T-cell (primary cell): ENCODE results near the gene DOCK6. TPM values are rescaled to one million over a fixed set of nuclear protein-coding genes. Genes with fewer than 3 reads are reported as not detected.
A peak's percentile ranks its signal among the peaks of the same experiment; 100 is the strongest.

Experiments
- ATAC-seq, 4 experiments: fragments of 200-7000 bp in 3 of 4; fragments of 150-1000 bp in 1 of 4; cut with Tn5 transposase; replicated peaks in 1 of 4; 1 replicate in 3 of 4; 2 replicates in 1 of 4; pipeline ENCODE4 v1.10.0; 2021; ENCODE audit warnings: moderate library complexity in 3 of 4, mild to moderate bottlenecking in 2 of 4, moderate number of reproducible peaks in 1 of 4
- CTCF ChIA-PET, 2 donors: fragments of 300-600 bp; sonication (Branson Sonifier 250); formaldehyde crosslinking; loops; one replicate each; lab custom pipeline; 2022; ENCODE audit warnings: antibody characterized with exemption in 2 of 2; lab: Charles Lee
- POLR2A ChIA-PET, 2 donors: fragments of 300-600 bp; sonication (Branson Sonifier 250); formaldehyde crosslinking; loops; one replicate each; lab custom pipeline; 2022; ENCODE audit warnings: antibody characterized with exemption in 2 of 2; lab: Charles Lee
- DNase-seq, 35 experiments: peaks; one replicate each; pipeline versions ENCODE4 v3.0.0 to v3.0.0-alpha.2; 2013 to 2023
- H3K27ac ChIP-seq: one replicate; pipeline ENCODE4 v1.5.1; 2013; ENCODE audit warnings: low read length
- H3K27me3 ChIP-seq, 2 experiments: replicated peaks in 1 of 2; 1 replicate in 1 of 2; 2 replicates in 1 of 2; pipeline versions ENCODE4 v1.6.1 to v1.7.0; 2013; ENCODE audit warnings: low read length in 1 of 2, mixed read lengths in 1 of 2; ENCODE audit not compliant: control insufficient read depth in 2 of 2, insufficient read depth in 2 of 2; ENCODE audit errors: extremely low read depth in 1 of 2
- H3K36me3 ChIP-seq, 2 donors: 1 replicate in 1 of 2; 2 replicates in 1 of 2; pipeline versions ENCODE4 v1.6.1 to v1.7.0; 2013; ENCODE audit warnings: low read length in 1 of 2; ENCODE audit not compliant: control insufficient read depth in 2 of 2, insufficient read depth in 1 of 2; ENCODE audit errors: extremely low read depth in 1 of 2
- H3K4me1 ChIP-seq, 2 experiments: 1 replicate in 1 of 2; 2 replicates in 1 of 2; pipeline versions ENCODE4 v1.6.1 to v1.7.0; 2013; ENCODE audit warnings: low read length in 2 of 2, mixed read lengths in 1 of 2; ENCODE audit not compliant: insufficient read depth in 2 of 2, control insufficient read depth in 1 of 2; ENCODE audit errors: extremely low read depth in 1 of 2
- H3K4me3 ChIP-seq, 2 donors: 1 replicate in 1 of 2; 2 replicates in 1 of 2; pipeline versions ENCODE4 v1.5.1 to v1.7.0; 2013; ENCODE audit warnings: mild to moderate bottlenecking in 2 of 2, low read length in 1 of 2, moderate library complexity in 1 of 2; ENCODE audit not compliant: control insufficient read depth in 1 of 2; ENCODE audit errors: extremely low read depth in 1 of 2
- H3K9me3 ChIP-seq: 2 replicates; pipeline ENCODE4 v1.7.0; 2013
- H3K27ac Mint-ChIP-seq, 2 donors: one replicate each; pipeline ENCODE4 v1.8.0; 2020 to 2021; ENCODE audit warnings: mild to moderate bottlenecking in 2 of 2, mixed read lengths in 2 of 2
- H3K27me3 Mint-ChIP-seq, 2 donors: one replicate each; pipeline ENCODE4 v1.8.0; 2021 to 2022; ENCODE audit warnings: mixed read lengths in 2 of 2
- H3K36me3 Mint-ChIP-seq: one replicate; pipeline ENCODE4 v1.8.0; 2021; ENCODE audit warnings: mixed read lengths
- H3K4me1 Mint-ChIP-seq, 3 donors: one replicate each; pipeline ENCODE4 v1.8.0; 2020 to 2022; ENCODE audit warnings: mixed read lengths in 3 of 3, mild to moderate bottlenecking in 1 of 3
- H3K4me3 Mint-ChIP-seq, 3 donors: one replicate each; pipeline ENCODE4 v1.8.0; 2020 to 2022; ENCODE audit warnings: mild to moderate bottlenecking in 3 of 3, mixed read lengths in 3 of 3, moderate library complexity in 3 of 3
- H3K9me3 Mint-ChIP-seq, 3 donors: one replicate each; pipeline ENCODE4 v1.8.0; 2020 to 2022; ENCODE audit warnings: mixed read lengths in 3 of 3
- WGBS: methylation state at CpG from one replicate; pipeline ENCODE4 v1.1.5; 2013; ENCODE audit warnings: missing lambda C conversion rate; ENCODE audit not compliant: insufficient coverage; 5-methylcytosine and 5-hydroxymethylcytosine counted together
- total RNA-seq, 35 experiments: library from RNA in 6 of 35; stranded (reverse) in 6 of 35; fragments of 120-200 nt in 1 of 35; gene quantifications; one replicate each; pipeline versions ENCODE4 v1.2.1 to v1.2.4 and lab custom pipeline; 2013 to 2026

Gene DOCK6
- total RNA-seq = 1 to 10 TPM in 3 of 5 donors, under 1 TPM in 2; 0.78 to 1.8 (median 1.0) TPM
- total RNA-seq (2013) = 0.37 TPM
- total RNA-seq (lab: John Stamatoyannopoulos, UW) = 0.14 to 1.8 (median 0.63) reads per million in 29 experiments

DNA sequence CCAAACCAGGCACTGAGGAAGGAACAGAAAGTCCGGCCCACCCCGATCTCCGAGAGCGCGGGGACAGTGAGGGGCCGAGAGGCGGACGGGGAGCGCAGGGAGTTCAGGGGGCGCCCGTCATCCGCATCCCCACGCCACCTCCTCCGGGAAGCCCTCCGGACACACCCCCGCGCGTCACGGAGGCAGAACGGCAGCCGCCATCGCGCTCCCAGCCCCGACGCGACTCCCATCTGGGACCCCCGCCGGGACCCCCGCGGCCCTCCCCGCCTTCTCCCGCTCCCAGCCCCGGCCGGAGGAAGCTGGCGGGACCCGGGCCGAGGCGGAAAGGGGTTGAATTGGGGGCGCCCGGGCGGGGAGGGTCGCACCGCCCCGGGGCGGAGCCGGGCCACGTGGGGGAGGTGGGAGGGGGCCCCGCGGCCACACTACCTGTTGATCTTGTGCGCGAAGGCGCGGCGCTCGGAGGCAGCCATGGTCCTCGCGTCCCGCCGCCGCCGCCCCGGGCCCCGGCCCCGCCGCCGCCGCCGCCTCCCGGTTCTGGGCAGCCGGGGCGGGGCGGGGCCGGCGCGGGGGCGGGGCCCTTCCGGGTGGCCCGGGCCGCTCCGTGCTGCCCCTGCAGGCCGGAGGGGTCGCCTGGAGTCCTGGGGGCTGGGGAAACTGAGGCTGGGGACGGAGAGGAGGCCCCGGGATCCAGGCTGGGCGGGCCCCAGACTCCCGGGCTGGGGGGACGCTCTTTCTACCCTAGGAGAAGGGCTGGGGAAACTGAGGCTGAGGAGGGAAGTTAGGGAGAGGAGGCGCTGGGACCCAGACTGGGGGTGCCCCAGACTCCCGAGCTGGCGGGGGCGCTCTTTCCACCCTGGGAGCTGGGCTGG, at the start of gene DOCK6:
Gene DOCK6 (minus strand): TSS at position 554 of the 869 bp plus-strand sequence. CDS start 84 bp downstream, at position 470.
- H3K36me3 ChIP-seq = no peaks in the 10 kb centered on the region
- ChIA-PET POLR2A (no interaction called here), CTCF (interaction anchor here in 1 of 2 donors (0.6 kb wide), 1 partner anchor 8 kb away, joined by 4 read pairs; no protein-coding TSS in a partner anchor)
- H3K4me1 Mint-ChIP-seq = peaks cover 0 to 8% (median 1%) of the 10 kb centered on the region in 3 donors
- H3K9me3 Mint-ChIP-seq = no peaks in the 10 kb centered on the region
- H3K27ac Mint-ChIP-seq = no peak within 1 kb of the TSS
- H3K4me3 ChIP-seq = peak within 1 kb of the TSS; percentile 25 to 36
- H3K9me3 ChIP-seq = no peaks in the 10 kb centered on the region
- ATAC-seq = peak; percentile 60 to 80 (median 70)
- peaks cover 32 to 58% of the 10 kb centered on the region in 2 donors for H3K27me3 Mint-ChIP-seq
- WGBS = under 1% methylated on average over 54 of the region's 91 CpGs
- H3K36me3 Mint-ChIP-seq = no peaks in the 10 kb centered on the region
- H3K4me3 Mint-ChIP-seq = peak within 1 kb of the TSS; percentile 66 to 74 (median 69)
- peaks cover 0 to 13% of the 10 kb centered on the region in 2 experiments for H3K4me1 ChIP-seq
- no peak within 1 kb of the TSS for H3K27ac ChIP-seq
- peaks cover 7 to 64% of the 10 kb centered on the region in 2 experiments for H3K27me3 ChIP-seq
- DNase-seq = peak in 5 of 35 experiments; percentile 13 to 22 (median 17)

DNA sequence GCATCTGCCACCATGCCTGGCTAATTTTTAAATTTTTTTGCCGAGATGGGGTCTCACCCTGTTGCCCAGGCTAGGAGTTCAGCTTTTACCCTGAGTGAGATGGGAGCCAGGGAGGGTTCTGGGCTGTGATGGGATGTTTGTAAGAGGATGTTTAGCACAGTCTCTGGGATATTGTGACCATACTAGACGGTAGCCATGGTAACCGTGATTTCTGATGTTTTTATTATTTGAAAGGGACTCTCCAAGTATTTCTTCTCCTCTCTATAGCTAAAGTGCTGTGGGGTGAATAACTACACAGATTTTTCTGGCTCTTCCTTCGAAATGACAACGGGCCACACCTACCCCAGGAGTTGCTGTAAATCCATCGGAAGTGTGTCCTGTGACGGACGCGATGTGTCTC, 44.0 kb upstream of the DOCK6 start:
- no peaks in the 10 kb centered on the region for H3K36me3 ChIP-seq
- no peaks in the 10 kb centered on the region for H3K4me1 Mint-ChIP-seq
- H3K27me3 ChIP-seq = peaks cover 0 to 15% of the 10 kb centered on the region in 2 experiments
- ATAC-seq (no peak), DNase-seq (no peak)
- H3K27me3 Mint-ChIP-seq = peaks cover 6 to 9% of the 10 kb centered on the region in 2 donors
- POLR2A ChIA-PET = no interaction called here
- no peaks in the 10 kb centered on the region for H3K4me1 ChIP-seq
- H3K27ac Mint-ChIP-seq = no peak overlapping the region
- no peak overlapping the region for H3K27ac ChIP-seq
- no peaks in the 10 kb centered on the region for H3K9me3 Mint-ChIP-seq
- WGBS = 90% methylated on average over 1 of the region's 9 CpGs
- no peaks in the 10 kb centered on the region for H3K9me3 ChIP-seq
- H3K4me3 ChIP-seq = no peak overlapping the region
- H3K4me3 Mint-ChIP-seq = no peak overlapping the region
- CTCF ChIA-PET = no interaction called here
- H3K36me3 Mint-ChIP-seq = no peaks in the 10 kb centered on the region

DNA sequence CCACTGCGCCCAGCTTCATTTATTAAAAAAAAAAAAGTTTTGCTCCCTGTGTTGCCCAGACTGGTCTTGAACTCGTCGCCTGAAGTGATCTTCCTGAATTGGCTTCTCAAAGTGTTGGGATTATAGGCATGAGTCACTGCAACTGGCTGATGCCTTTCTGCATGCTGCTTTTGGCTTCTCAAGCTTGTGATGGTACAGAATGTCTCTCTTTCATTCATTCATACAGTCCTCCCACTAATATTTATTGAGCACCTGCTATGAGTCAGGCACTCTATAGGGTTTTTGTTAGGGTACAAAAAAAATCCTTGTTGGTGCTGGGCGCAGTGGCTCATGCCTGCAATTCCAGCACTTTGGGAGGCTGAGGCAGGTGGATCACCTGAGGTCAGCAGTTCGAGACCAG, 42.6 kb upstream of the DOCK6 start:
- H3K27me3 Mint-ChIP-seq = peaks cover 7 to 9% of the 10 kb centered on the region in 2 donors
- H3K27ac Mint-ChIP-seq = no peak overlapping the region
- no peak overlapping the region for H3K4me3 Mint-ChIP-seq
- no peaks in the 10 kb centered on the region for H3K4me1 Mint-ChIP-seq
- ChIA-PET POLR2A (no interaction called here), CTCF (interaction anchor here in 1 of 2 donors (0.6 to 0.7 kb wide), 2 partner anchors 19 to 346 kb away, joined by 3 to 4 read pairs; no protein-coding TSS in a partner anchor)
- ATAC-seq = no peak
- Histone ChIP-seq H3K9me3 (no peaks in the 10 kb centered on the region), H3K27ac (no peak overlapping the region), H3K27me3 (peaks cover 0 to 13% of the 10 kb centered on the region in 2 experiments), H3K4me1 (no peaks in the 10 kb centered on the region), H3K4me3 (no peak overlapping the region), H3K36me3 (no peaks in the 10 kb centered on the region)
- H3K9me3 Mint-ChIP-seq = no peaks in the 10 kb centered on the region
- H3K36me3 Mint-ChIP-seq = no peaks in the 10 kb centered on the region
- no CpG with 5 or more reads among the region's 5 CpGs for WGBS
- no peak for DNase-seq

- H3K36me3 Mint-ChIP-seq = no peaks in the 10 kb centered on the region
Measured at GRCh38 chr19:11300811-11301120, 38.4 kb upstream of the DOCK6 start.

DNA sequence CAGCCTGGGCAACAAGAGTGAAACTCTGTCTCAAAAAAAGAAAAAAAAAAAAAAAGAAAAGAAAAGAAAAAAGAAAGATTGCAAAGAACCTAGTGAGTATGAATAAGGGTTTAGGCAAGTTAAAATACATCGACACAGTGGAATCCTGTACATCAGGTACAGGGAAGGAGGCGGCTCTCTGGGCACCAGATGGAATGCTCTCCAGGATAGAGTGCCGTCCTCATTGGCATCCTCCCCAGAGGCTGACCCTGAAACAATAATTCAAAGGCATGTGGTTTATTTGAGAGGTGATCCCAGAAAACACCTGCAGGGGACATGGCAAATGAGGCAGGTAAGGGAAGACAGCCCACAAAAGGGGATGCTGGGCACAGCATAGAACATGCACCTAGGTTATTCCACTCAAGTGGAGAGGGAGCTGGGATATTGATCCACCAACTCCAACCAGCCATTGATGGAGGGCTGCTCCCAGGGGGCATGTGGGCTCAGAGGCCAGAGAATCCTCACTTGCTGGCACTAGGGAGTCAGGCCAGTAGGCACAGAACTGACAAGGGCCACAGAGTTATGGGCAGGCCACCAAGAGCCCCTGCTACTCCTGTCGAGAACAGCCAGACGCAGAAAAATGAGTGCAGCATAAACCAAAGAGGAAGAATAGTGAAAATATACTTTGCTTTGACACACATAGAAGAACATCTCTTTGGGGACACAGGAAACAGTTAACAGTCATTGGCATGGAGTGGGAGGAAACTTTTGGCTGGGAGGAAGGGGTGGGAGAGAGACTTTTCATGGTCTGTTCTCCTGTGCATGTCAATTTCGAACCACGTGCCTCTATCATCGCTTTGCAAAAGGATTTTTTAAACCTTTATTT, 37.9 kb upstream of the DOCK6 start:
- ChIA-PET CTCF (interaction anchor here in 1 of 2 donors (0.6 kb wide), 1 partner anchor 10 kb away, joined by 4 read pairs; no protein-coding TSS in a partner anchor), POLR2A (interaction anchor here in 1 of 2 donors (0.6 kb wide), 1 partner anchor 137 kb away, joined by 5 read pairs; no protein-coding TSS in a partner anchor)
- no peak overlapping the region for H3K27ac Mint-ChIP-seq
- no peaks in the 10 kb centered on the region for H3K4me1 Mint-ChIP-seq
- Histone ChIP-seq H3K27me3 (peaks cover 0 to 16% of the 10 kb centered on the region in 2 experiments), H3K9me3 (no peaks in the 10 kb centered on the region), H3K36me3 (no peaks in the 10 kb centered on the region), H3K27ac (no peak overlapping the region), H3K4me1 (no peaks in the 10 kb centered on the region), H3K4me3 (no peak overlapping the region)
- 93% methylated on average over 2 of the region's 8 CpGs for WGBS
- no peaks in the 10 kb centered on the region for H3K36me3 Mint-ChIP-seq
- no peak overlapping the region for H3K4me3 Mint-ChIP-seq
- peaks cover 0 to 12% of the 10 kb centered on the region in 2 donors for H3K27me3 Mint-ChIP-seq
- H3K9me3 Mint-ChIP-seq = no peaks in the 10 kb centered on the region
- no peak for ATAC-seq
- no peak for DNase-seq

More at GRCh38 chr19:11300811-11301120, 38.4 kb upstream of the DOCK6 start:
- Histone ChIP-seq H3K4me1 (no peaks in the 10 kb centered on the region), H3K36me3 (no peaks in the 10 kb centered on the region), H3K4me3 (no peak overlapping the region), H3K27me3 (peaks cover 0 to 10% of the 10 kb centered on the region in 2 experiments), H3K9me3 (no peaks in the 10 kb centered on the region), H3K27ac (no peak overlapping the region)
- Mint-ChIP-seq H3K9me3 (no peaks in the 10 kb centered on the region), H3K4me3 (no peak overlapping the region), H3K4me1 (no peaks in the 10 kb centered on the region), H3K27ac (no peak overlapping the region), H3K27me3 (peaks cover 0 to 12% of the 10 kb centered on the region in 2 donors)
- no peak for ATAC-seq
- POLR2A ChIA-PET = no interaction called here
- WGBS = 69% methylated on average over 4 of the region's 11 CpGs
- CTCF ChIA-PET = no interaction called here
- no peak for DNase-seq

DNA sequence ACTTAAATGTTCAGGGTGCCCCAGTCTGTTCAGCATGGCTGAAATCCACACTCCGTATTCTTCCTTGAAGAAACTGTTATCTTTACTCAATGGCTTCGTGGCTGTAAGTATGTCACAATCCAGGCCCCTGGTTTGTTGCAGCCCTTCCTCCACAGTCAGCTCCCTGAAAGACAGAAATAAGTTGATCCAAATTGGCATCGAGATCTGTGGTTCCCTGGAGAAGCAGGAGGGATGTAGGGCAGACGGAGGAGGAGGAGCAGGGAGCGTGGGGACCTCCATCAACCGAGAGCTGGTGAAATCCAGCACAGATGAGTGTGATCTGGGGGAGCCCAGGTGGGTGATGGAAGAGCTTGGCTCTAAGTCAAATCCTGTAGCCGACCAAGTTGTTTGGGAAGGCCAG, 33.9 kb upstream of the DOCK6 start:
- CTCF ChIA-PET = no interaction called here
- H3K36me3 ChIP-seq = no peaks in the 10 kb centered on the region

More for the DNA sequence above, 33.9 kb upstream of the DOCK6 start:
- ATAC-seq (no peak), DNase-seq (no peak)
- H3K36me3 Mint-ChIP-seq = no peaks in the 10 kb centered on the region
- H3K4me3 ChIP-seq = no peak overlapping the region
- WGBS = 89% methylated on average over 4 of the region's 7 CpGs
- H3K27ac ChIP-seq = no peak overlapping the region
- peaks cover 0 to 44% of the 10 kb centered on the region in 2 experiments for H3K27me3 ChIP-seq
- H3K27me3 Mint-ChIP-seq = peaks cover 4 to 22% of the 10 kb centered on the region in 2 donors
- no peaks in the 10 kb centered on the region for H3K9me3 Mint-ChIP-seq
- no peak overlapping the region for H3K27ac Mint-ChIP-seq
- H3K4me1 Mint-ChIP-seq = peaks cover 5 to 9% (median 7%) of the 10 kb centered on the region in 3 donors
- POLR2A ChIA-PET = no interaction called here
- no peak overlapping the region for H3K4me3 Mint-ChIP-seq
- peaks cover 0 to 8% of the 10 kb centered on the region in 2 experiments for H3K4me1 ChIP-seq
- no peaks in the 10 kb centered on the region for H3K9me3 ChIP-seq
